IMR-90 (cell line): ENCODE data around the gene BPTF. TPM values are rescaled to one million over a fixed set of nuclear protein-coding genes. Genes with fewer than 3 reads are reported as not detected.

ENCODE experiments used
- ATAC-seq: fragments of 200-7000 bp; cut with Tn5 transposase; 2 replicates; pipeline ENCODE4 v1.9.1; 2020; ENCODE audit warnings: low read depth, mild to moderate bottlenecking, moderate library complexity
- BruUV-seq: library from RNA; stranded (reverse); fragments of 400-500 nt; replicated peaks from 2 replicates; lab custom pipeline; 2021; lab: Mats Ljungman, UMichigan
- CTCF ChIA-PET: fragments of 300-600 bp; formaldehyde crosslinking; extraction: SDS; loops from one replicate; lab custom pipeline; 2021; ENCODE audit warnings: antibody characterized with exemption; lab: Yijun Ruan, JAX
- POLR2A ChIA-PET: fragments of 300-600 bp; sonication (Branson Sonifier 250); formaldehyde crosslinking; loops from one replicate; lab custom pipeline; 2022; ENCODE audit warnings: antibody characterized with exemption; ENCODE audit not compliant: unreplicated experiment; lab: Charles Lee
- DNase-seq: peaks from one replicate; pipeline ENCODE4 v3.0.0; 2013
- H2AFZ ChIP-seq: replicated peaks from 2 replicates; pipeline ENCODE3; 2013; ENCODE audit warnings: low read length, mild to moderate bottlenecking; ENCODE audit not compliant: poor library complexity
- H2AK5ac ChIP-seq: 2 replicates; pipeline ENCODE4 v1.6.1; 2013; ENCODE audit warnings: low read depth, low read length, inconsistent platforms
- H2AK9ac ChIP-seq: replicated peaks from 2 replicates; pipeline ENCODE3; 2013; ENCODE audit warnings: mild to moderate bottlenecking, low read depth, low read length, moderate library complexity; ENCODE audit not compliant: poor library complexity
- H2BK120ac ChIP-seq: 2 replicates; pipeline ENCODE4 v1.6.1; 2013; ENCODE audit warnings: low read depth, low read length, inconsistent platforms
- H2BK15ac ChIP-seq: 3 replicates; pipeline ENCODE4 v1.6.1; 2013; ENCODE audit warnings: low read depth, low read length, inconsistent platforms
- H2BK20ac ChIP-seq: 2 replicates; pipeline ENCODE4 v1.6.1; 2013; ENCODE audit warnings: low read depth, mild to moderate bottlenecking, inconsistent platforms, low read length, moderate library complexity
- H2BK5ac ChIP-seq: 2 replicates; pipeline ENCODE4 v1.6.1; 2013; ENCODE audit warnings: mild to moderate bottlenecking, low read depth, low read length, inconsistent platforms; ENCODE audit not compliant: poor library complexity, severe bottlenecking
- H3K14ac ChIP-seq: replicated peaks from 2 replicates; pipeline ENCODE4 v1.6.1; 2013; ENCODE audit warnings: low read depth, low read length, inconsistent platforms
- H3K18ac ChIP-seq: 2 replicates; pipeline ENCODE4 v1.6.1; 2013; ENCODE audit warnings: low read depth, low read length, control low read depth
- H3K23ac ChIP-seq: 2 replicates; pipeline ENCODE4 v1.6.1; 2013; ENCODE audit warnings: low read depth, low read length, inconsistent platforms
- H3K27ac ChIP-seq: 2 replicates; pipeline ENCODE4 v1.5.1; 2013; ENCODE audit warnings: mild to moderate bottlenecking, control low read depth, low read length; ENCODE audit not compliant: insufficient read depth
- H3K27me3 ChIP-seq: 2 replicates; pipeline ENCODE4 v1.6.1; 2013; ENCODE audit warnings: low read length; ENCODE audit not compliant: control insufficient read depth, insufficient read depth
- H3K36me3 ChIP-seq: 2 replicates; pipeline ENCODE4 v1.6.1; 2013; ENCODE audit warnings: low read length, mixed read lengths; ENCODE audit not compliant: control insufficient read depth, insufficient read depth
- H3K4ac ChIP-seq: 2 replicates; pipeline ENCODE4 v1.6.1; 2013; ENCODE audit warnings: low read depth, low read length, inconsistent platforms
- H3K4me1 ChIP-seq: 2 replicates; pipeline ENCODE4 v1.6.1; 2013; ENCODE audit warnings: low read length, mixed read lengths; ENCODE audit not compliant: control insufficient read depth, insufficient read depth
- H3K4me2 ChIP-seq: 2 replicates; pipeline ENCODE4 v1.6.1; 2013; ENCODE audit warnings: low read depth, mild to moderate bottlenecking, control low read depth, low read length, moderate library complexity
- H3K4me3 ChIP-seq: 2 replicates; pipeline ENCODE4 v1.5.1; 2013; ENCODE audit warnings: low read depth, mild to moderate bottlenecking, control low read depth, low read length, moderate library complexity; ENCODE audit not compliant: insufficient read depth
- H3K56ac ChIP-seq: 2 replicates; pipeline ENCODE4 v1.6.1; 2013; ENCODE audit warnings: low read length, inconsistent platforms; ENCODE audit not compliant: insufficient read depth; ENCODE audit errors: extremely low read depth
- H3K79me1 ChIP-seq, 2 experiments: 2 replicates each; pipeline ENCODE4 v1.6.1; 2013; ENCODE audit warnings: low read length in 2 of 2, inconsistent platforms in 1 of 2, low read depth in 1 of 2
- H3K9ac ChIP-seq: 2 replicates; pipeline ENCODE4 v1.6.1; 2013; ENCODE audit warnings: low read depth, low read length, control low read depth
- H3K9me1 ChIP-seq: 2 replicates; pipeline ENCODE4 v1.6.1; 2013; ENCODE audit warnings: low read length, inconsistent platforms; ENCODE audit not compliant: insufficient read depth
- H3K9me3 ChIP-seq: 2 replicates; pipeline ENCODE4 v1.6.1; 2013; ENCODE audit warnings: low read length; ENCODE audit not compliant: control insufficient read depth, insufficient read depth
- H4K20me1 ChIP-seq: 2 replicates; pipeline ENCODE4 v1.6.1; 2013; ENCODE audit warnings: low read length, inconsistent platforms; ENCODE audit not compliant: insufficient read depth
- H4K5ac ChIP-seq: 2 replicates; pipeline ENCODE4 v1.6.1; 2013; ENCODE audit warnings: mild to moderate bottlenecking, low read depth, low read length, control low read depth
- H4K8ac ChIP-seq, 2 experiments: 2 replicates each; pipeline ENCODE4 v1.6.1; 2013; ENCODE audit warnings: low read depth in 2 of 2, low read length in 2 of 2, control low read depth in 1 of 2, inconsistent platforms in 1 of 2
- H4K91ac ChIP-seq: 2 replicates; pipeline ENCODE4 v1.6.1; 2013; ENCODE audit warnings: low read depth, low read length, inconsistent platforms; ENCODE audit not compliant: insufficient read depth
- BHLHE40 ChIP-seq: fragments of 150-350 bp; IDR thresholded peaks from 2 replicates; pipeline ENCODE4 v1.6.1; 2016; ENCODE audit warnings: mild to moderate bottlenecking, low read depth, low read length
- CEBPB ChIP-seq: IDR thresholded peaks from 2 replicates; pipeline ENCODE4 v1.6.1; 2012; ENCODE audit warnings: low read depth, low read length, improper control_type of control experiment
- CHD1 ChIP-seq: IDR thresholded peaks from 2 replicates; pipeline ENCODE4 v1.6.1; 2012; ENCODE audit warnings: low read depth, low read length, improper control_type of control experiment
- CTCF ChIP-seq: conservative IDR thresholded peaks from 2 replicates; pipeline ENCODE4 v1.5.1; 2012; ENCODE audit warnings: mild to moderate bottlenecking, low read depth, low read length, improper control_type of control experiment
- ELK1 ChIP-seq: fragments of 150-350 bp; IDR thresholded peaks from 2 replicates; pipeline ENCODE4 v1.6.1; 2016; ENCODE audit warnings: low read depth, mild to moderate bottlenecking, low read length, moderate library complexity, borderline replicate concordance
- FOS ChIP-seq: fragments of 150-350 bp; IDR thresholded peaks from 2 replicates; pipeline ENCODE4 v1.6.1; 2016; ENCODE audit warnings: low read depth, low read length
- MAFK ChIP-seq: IDR thresholded peaks from 2 replicates; pipeline ENCODE4 v1.6.1; 2012; ENCODE audit warnings: low read depth, low read length, improper control_type of control experiment
- MAZ ChIP-seq: IDR thresholded peaks from 2 replicates; pipeline ENCODE4 v1.6.1; 2012; ENCODE audit warnings: low read depth, mild to moderate bottlenecking, low read length, improper control_type of control experiment, moderate library complexity, borderline replicate concordance
- MXI1 ChIP-seq: IDR thresholded peaks from 2 replicates; pipeline ENCODE4 v1.6.1; 2012; ENCODE audit warnings: low read depth, mild to moderate bottlenecking, low read length, moderate library complexity, borderline replicate concordance
- NFE2L2 ChIP-seq: fragments of 150-350 bp; IDR thresholded peaks from 2 replicates; pipeline ENCODE4 v1.6.1; 2016; ENCODE audit warnings: low read depth, mild to moderate bottlenecking, low read length
- POLR2A ChIP-seq: IDR thresholded peaks from 2 replicates; pipeline ENCODE4 v1.6.1; 2012; ENCODE audit warnings: mild to moderate bottlenecking, low read depth, low read length
- RAD21 ChIP-seq: IDR thresholded peaks from 2 replicates; pipeline ENCODE4 v1.6.1; 2012; ENCODE audit warnings: low read length, improper control_type of control experiment
- RCOR1 ChIP-seq: IDR thresholded peaks from 2 replicates; pipeline ENCODE4 v1.6.1; 2012; ENCODE audit warnings: mild to moderate bottlenecking, low read length, improper control_type of control experiment; ENCODE audit not compliant: insufficient replicate concordance
- RFX5 ChIP-seq: IDR thresholded peaks from 2 replicates; pipeline ENCODE4 v1.8.0; 2012; ENCODE audit warnings: low read depth, mild to moderate bottlenecking, low read length, moderate library complexity
- SMC3 ChIP-seq: fragments of 150-350 bp; IDR thresholded peaks from 2 replicates; pipeline ENCODE4 v1.6.1; 2016; ENCODE audit warnings: low read depth, mild to moderate bottlenecking, antibody characterized with exemption, low read length, moderate library complexity
- USF2 ChIP-seq: fragments of 150-350 bp; IDR thresholded peaks from 2 replicates; pipeline ENCODE4 v1.6.1; 2017; ENCODE audit warnings: mild to moderate bottlenecking, antibody characterized with exemption, low read length, low read depth
- WGBS, 2 experiments: methylation state at CpG; one replicate each; pipeline versions ENCODE4 v1.1.5 to v1.1.7; 2013; ENCODE audit warnings: missing lambda C conversion rate in 2 of 2; ENCODE audit not compliant: insufficient read length in 1 of 2; ENCODE audit errors: extremely low coverage in 2 of 2; 5-methylcytosine and 5-hydroxymethylcytosine counted together
- dilution Hi-C: fragments of 300-500 bp; cut with HindIII; formaldehyde crosslinking; loops from one replicate; pipeline ENCODE4 v1.14.3; 2018; ENCODE audit warnings: low sequenced_read_pairs; ENCODE audit not compliant: unreplicated experiment
- in situ Hi-C: fragments of 300-500 bp; cut with MboI; formaldehyde crosslinking; loops from 3 replicates; pipeline ENCODE4 v1.14.3; 2019; ENCODE audit warnings: low sequenced_read_pairs, inconsistent platforms, mixed read lengths
- intact Hi-C: fragments of 100-400 bp; cut with micrococcal nuclease; formaldehyde crosslinking; loops from 2 replicates; pipeline ENCODE4 v1.10.0; 2022
- polyA plus RNA-seq, 3 experiments: library from polyadenylated mRNA; depleted of rRNA; stranded (reverse); fragments of >200 nt; gene quantifications; 2 replicates each; pipeline ENCODE4 v1.2.3, GENCODE V29; 2012; ENCODE audit warnings: low replicate concordance in 1 of 3
- total RNA-seq: library from RNA; depleted of rRNA; stranded (reverse); fragments of >200 nt; gene quantifications from 2 replicates; pipeline ENCODE4 v1.2.3, GENCODE V29; 2012

Gene BPTF
- total and polyA plus RNA-seq, 2 of the 4 experiments (the other 2 are of a cell fraction): 32.3 to 35.7 TPM

- Histone ChIP-seq H3K4me3 (no peak overlapping the region), H2BK5ac (no peak overlapping the region), H4K5ac (no peak overlapping the region), H2AFZ (no peak overlapping the region), H4K91ac (no peak overlapping the region), H2BK15ac (no peak overlapping the region), H4K8ac (no peak overlapping the region), H3K4me2 (no peak overlapping the region), H3K36me3 (peaks cover 12% of the 10 kb centered on the region), H2BK20ac (no peak overlapping the region), H3K23ac (no peak overlapping the region), H3K27me3 (no peaks in the 10 kb centered on the region), H2AK5ac (no peak overlapping the region), H3K4me1 (peaks cover 2% of the 10 kb centered on the region), H3K9me3 (no peaks in the 10 kb centered on the region), H3K4ac (no peak overlapping the region), H3K14ac (no peak overlapping the region), H3K79me1 (peaks cover 18 to 69% of the 10 kb centered on the region in 2 experiments), H4K20me1 (peaks cover 58% of the 10 kb centered on the region), H2BK120ac (no peak overlapping the region), H3K9ac (no peak overlapping the region), H3K18ac (no peak overlapping the region), H3K9me1 (peaks cover 13% of the 10 kb centered on the region), H3K27ac (no peak overlapping the region), H2AK9ac (no peak overlapping the region), H3K56ac (no peak overlapping the region)
- ATAC-seq (no peak), DNase-seq (no peak)
- dilution Hi-C loops (no loop called here), intact Hi-C loops (no loop called here), in situ Hi-C loops (no loop called here)
- no TSS peak for BruUV-seq
- CTCF ChIA-PET: no interaction called here
- WGBS, 2 experiments: no CpG with 5 or more reads among the region's 8 CpGs
- POLR2A ChIA-PET: no interaction called here
- TF ChIP-seq RCOR1 (no peak), SMC3 (no peak), ELK1 (no peak), RFX5 (no peak), CTCF (no peak), POLR2A (no peak), MXI1 (no peak), NFE2L2 (no peak), MAZ (no peak), USF2 (no peak), FOS (no peak), CHD1 (no peak), MAFK (no peak), CEBPB (no peak), RAD21 (no peak), BHLHE40 (no peak)
These were observed 25.8 kb downstream of the BPTF start for GRCh38 chr17:67850991-67851631.
